Measurements from ENCODE around the gene FHOD1.

- no peak for TF ChIP-seq POLR2A (IDR thresholded peaks at IDR 0.05)
- TF ChIP-seq, protein P1, sequence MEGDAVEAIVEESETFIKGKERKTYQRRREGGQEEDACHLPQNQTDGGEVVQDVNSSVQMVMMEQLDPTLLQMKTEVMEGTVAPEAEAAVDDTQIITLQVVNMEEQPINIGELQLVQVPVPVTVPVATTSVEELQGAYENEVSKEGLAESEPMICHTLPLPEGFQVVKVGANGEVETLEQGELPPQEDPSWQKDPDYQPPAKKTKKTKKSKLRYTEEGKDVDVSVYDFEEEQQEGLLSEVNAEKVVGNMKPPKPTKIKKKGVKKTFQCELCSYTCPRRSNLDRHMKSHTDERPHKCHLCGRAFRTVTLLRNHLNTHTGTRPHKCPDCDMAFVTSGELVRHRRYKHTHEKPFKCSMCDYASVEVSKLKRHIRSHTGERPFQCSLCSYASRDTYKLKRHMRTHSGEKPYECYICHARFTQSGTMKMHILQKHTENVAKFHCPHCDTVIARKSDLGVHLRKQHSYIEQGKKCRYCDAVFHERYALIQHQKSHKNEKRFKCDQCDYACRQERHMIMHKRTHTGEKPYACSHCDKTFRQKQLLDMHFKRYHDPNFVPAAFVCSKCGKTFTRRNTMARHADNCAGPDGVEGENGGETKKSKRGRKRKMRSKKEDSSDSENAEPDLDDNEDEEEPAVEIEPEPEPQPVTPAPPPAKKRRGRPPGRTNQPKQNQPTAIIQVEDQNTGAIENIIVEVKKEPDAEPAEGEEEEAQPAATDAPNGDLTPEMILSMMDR (IDR thresholded peaks at IDR 0.05), result no peak
These were observed 40.4 kb downstream of the FHOD1 start for GRCh38 chr16:67206838-67207248.
